WI38 (cell line): ENCODE measurements around the gene ERAS.
"Not testable (repeated sequence)": the region's sequence is repeated elsewhere in the genome, so short reads cannot be mapped to it uniquely, and the experiment has no call there.

Experiments
- H3K4me3 ChIP-seq: 2 replicates; pipeline ENCODE4 v1.5.1; 2011; ENCODE audit warnings: low read depth, mild to moderate bottlenecking, control low read depth, low read length
- CTCF ChIP-seq: IDR thresholded peaks from 2 replicates; pipeline ENCODE4 v1.5.1; 2012; ENCODE audit warnings: low read depth, mild to moderate bottlenecking, control low read depth, low read length

Gene ERAS

DNA sequence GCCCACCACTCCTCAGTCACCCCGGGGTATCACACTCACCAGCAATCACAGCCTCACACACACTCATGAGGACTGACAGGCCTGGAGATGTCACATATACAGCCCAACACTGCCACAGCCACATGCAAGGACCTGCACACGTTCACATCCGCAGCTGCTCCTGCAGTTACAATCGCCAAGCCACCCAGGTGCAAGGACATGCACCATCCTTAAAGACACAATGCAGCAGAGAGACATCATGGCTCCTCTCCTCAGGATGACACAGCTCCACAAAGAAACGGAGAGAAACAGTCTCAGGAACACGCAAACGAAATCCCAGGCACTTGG lies 8.0 kb downstream of the ERAS start:
- no peak for TF ChIP-seq CTCF
- no peak overlapping the region for H3K4me3 ChIP-seq

DNA sequence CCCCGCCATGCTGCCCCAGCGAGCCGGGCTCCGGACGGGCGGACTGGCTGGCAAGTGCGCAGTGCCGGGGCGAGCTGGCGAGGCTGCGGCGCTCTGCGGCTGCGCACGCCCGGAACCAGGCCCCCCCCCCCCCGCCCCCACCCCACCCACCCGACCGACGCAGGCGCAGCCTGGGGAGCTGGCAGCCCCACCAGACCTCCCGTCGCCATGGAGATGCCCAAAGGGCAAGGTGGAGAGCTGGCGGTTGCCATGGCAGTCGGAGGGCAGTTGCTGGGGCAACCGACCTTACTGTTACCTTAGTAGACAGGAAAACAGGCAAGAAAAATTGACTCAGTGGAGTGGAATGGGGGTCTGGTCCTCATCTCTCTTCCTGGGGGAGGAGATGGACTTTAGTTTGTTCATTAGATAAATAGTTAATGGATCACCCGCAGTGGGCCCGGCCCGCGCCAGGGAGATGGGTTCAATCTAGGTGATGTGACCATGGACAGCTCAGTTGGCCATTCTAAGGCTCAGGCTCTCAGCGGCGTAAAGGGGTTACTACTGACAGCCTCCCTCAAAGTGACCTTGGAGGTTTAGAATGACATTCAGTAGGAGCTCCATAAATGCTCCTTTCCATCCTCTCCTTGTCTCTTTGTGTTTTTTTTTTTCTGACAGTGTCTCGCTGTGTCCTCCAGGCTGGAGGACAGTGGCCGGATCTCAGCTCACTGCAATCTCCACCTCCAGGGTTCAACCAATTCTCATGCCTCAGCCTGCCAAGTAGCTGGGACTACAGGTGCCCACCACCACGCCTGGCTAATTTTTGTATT lies 9.4 kb downstream of the ERAS start, which contains the start of gene PCSK1N:
Gene PCSK1N (minus strand): TSS at position 87 of the 806 bp plus-strand sequence. CDS start 78 bp downstream, at position 9.
- TF ChIP-seq CTCF = no peak
- no peak within 1 kb of the TSS for H3K4me3 ChIP-seq

GRCh38 chrX:48839686-48840085 lies 13.4 kb downstream of the ERAS start:
- TF ChIP-seq CTCF = no peak
- no peak overlapping the region for H3K4me3 ChIP-seq

- H3K4me3 ChIP-seq = no peak overlapping the region
- TF ChIP-seq CTCF = no peak
These were observed 22.5 kb downstream of the ERAS start for GRCh38 chrX:48848847-48849246.

GRCh38 chrX:48852857-48853256 lies 26.5 kb downstream of the ERAS start:
- TF ChIP-seq CTCF = no peak
- no peak overlapping the region for H3K4me3 ChIP-seq

GRCh38 chrX:48853494-48853893 lies 27.2 kb downstream of the ERAS start:
- not testable (repeated sequence) for H3K4me3 ChIP-seq

DNA sequence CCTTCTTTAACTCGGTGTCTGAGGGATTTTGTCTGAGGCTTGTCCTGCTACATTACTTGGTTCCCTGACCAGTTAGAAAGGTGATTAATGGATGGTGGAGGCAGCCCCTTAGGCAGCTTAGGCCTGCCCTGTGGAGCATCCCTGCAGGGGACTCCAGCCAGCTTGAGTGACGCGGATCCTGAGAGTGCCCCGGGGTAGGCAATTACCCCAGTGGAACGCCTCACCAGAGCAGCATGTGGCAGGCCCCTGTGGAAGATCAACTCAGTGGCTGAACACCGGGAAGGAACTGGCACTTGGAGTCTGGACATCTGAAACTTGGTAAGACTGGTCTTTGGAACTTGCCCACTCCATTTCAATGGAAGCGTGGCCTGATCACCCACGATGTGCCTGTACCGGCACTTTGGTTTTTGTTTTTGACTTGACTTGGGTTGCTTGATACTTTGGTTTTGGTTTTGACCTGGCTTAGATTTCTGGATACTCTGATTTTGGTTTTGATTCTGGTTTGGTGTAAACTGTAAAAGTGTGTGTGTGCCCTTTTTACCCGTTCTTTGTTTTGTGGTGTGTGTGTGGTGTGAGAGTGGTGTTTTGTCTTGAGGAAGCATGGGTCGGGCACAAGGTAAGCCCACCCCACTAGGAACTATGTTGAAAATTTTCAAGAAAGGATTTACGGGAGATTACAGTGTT lies 27.9 kb downstream of the ERAS start:
- not testable (repeated sequence) for H3K4me3 ChIP-seq

GRCh38 chrX:48854898-48855297 lies 28.6 kb downstream of the ERAS start:
- no peak overlapping the region for H3K4me3 ChIP-seq
- TF ChIP-seq CTCF = peak; percentile 45; the same call in 1 of the 2 replicates
